Endothelial cell of umbilical vein (primary cell): ENCODE data around the gene RNASE13. TPM values are rescaled to one million over a fixed set of nuclear protein-coding genes. Genes with fewer than 3 reads are reported as not detected.

Experiments
- BruUV-seq: library from RNA; stranded (reverse); fragments of 400-500 nt; replicated peaks from 2 replicates; lab custom pipeline; 2021; lab: Mats Ljungman, UMichigan
- CTCF ChIA-PET: fragments of 300-600, 350-600 bp; sonication (Branson Sonifier 250); formaldehyde crosslinking; loops from one replicate; lab custom pipeline; 2021; ENCODE audit warnings: antibody characterized with exemption, inconsistent platforms; lab: Charles Lee
- POLR2A ChIA-PET: fragments of 300-600, 350-600 bp; sonication (Branson Sonifier 250); formaldehyde crosslinking; loops from one replicate; lab custom pipeline; 2021; ENCODE audit warnings: antibody characterized with exemption, inconsistent platforms; lab: Charles Lee
- DNase-seq: peaks from one replicate; pipeline ENCODE4 v3.0.0-alpha.2; 2011; ENCODE audit warnings: low read depth, low spot score
- FAIRE-seq: peaks from 2 replicates; lab custom pipeline; 2011; peaks lifted over from hg19 to GRCh38; lab: Jason Lieb, UNC
- H2AFZ ChIP-seq: 2 replicates; pipeline ENCODE4 v1.6.0; 2012; ENCODE audit warnings: low read depth, low read length, control low read depth, inconsistent platforms
- H3K27ac ChIP-seq: 2 replicates; pipeline ENCODE4 v1.5.1; 2011; ENCODE audit warnings: low read depth, mild to moderate bottlenecking, control low read depth, low read length, moderate library complexity; ENCODE audit not compliant: insufficient read depth
- H3K27me3 ChIP-seq, 2 experiments: 2 replicates each; pipeline versions ENCODE4 v1.6.0 to v1.6.1; 2011; ENCODE audit warnings: low read length in 2 of 2, mixed read lengths in 1 of 2; ENCODE audit not compliant: control insufficient read depth in 2 of 2, insufficient read depth in 2 of 2
- H3K36me3 ChIP-seq, 2 experiments: 2 replicates in 1 of 2; 3 replicates in 1 of 2; pipeline ENCODE4 v1.5.1; 2011; ENCODE audit warnings: low read length in 2 of 2, mild to moderate bottlenecking in 1 of 2, moderate library complexity in 1 of 2; ENCODE audit not compliant: control insufficient read depth in 2 of 2, insufficient read depth in 2 of 2; ENCODE audit errors: extremely low read depth in 1 of 2
- H3K4me1 ChIP-seq: 3 replicates; pipeline ENCODE4 v1.5.1; 2011; ENCODE audit warnings: mild to moderate bottlenecking, low read length; ENCODE audit not compliant: control insufficient read depth, insufficient read depth; ENCODE audit errors: extremely low read depth
- H3K4me2 ChIP-seq: 2 replicates; pipeline ENCODE4 v1.6.1; 2011; ENCODE audit warnings: low read length, control low read depth, mixed read lengths; ENCODE audit not compliant: insufficient read depth
- H3K4me3 ChIP-seq, 3 experiments: fragments of 200-600 bp in 1 of 3; sonication (generic), shearing (Covaris generic) in 1 of 3; replicated peaks in 1 of 3; 2 replicates each; pipeline ENCODE4 v1.5.1; 2011 to 2016; ENCODE audit warnings: control low read depth in 3 of 3, low read length in 3 of 3, mild to moderate bottlenecking in 2 of 3, inconsistent platforms in 1 of 3, low read depth in 1 of 3, moderate library complexity in 1 of 3; ENCODE audit not compliant: insufficient read depth in 1 of 3
- H3K79me2 ChIP-seq: 2 replicates; pipeline ENCODE4 v1.6.0; 2012; ENCODE audit warnings: low read length, inconsistent platforms; ENCODE audit not compliant: control insufficient read depth, insufficient read depth
- H3K9ac ChIP-seq: replicated peaks from 2 replicates; pipeline ENCODE3; 2011; ENCODE audit warnings: low read length, control low read depth; ENCODE audit not compliant: insufficient read depth; ENCODE audit errors: extremely low read depth
- H3K9me1 ChIP-seq: replicated peaks from 3 replicates; pipeline ENCODE4 v1.6.0; 2011; ENCODE audit warnings: mild to moderate bottlenecking, low read length; ENCODE audit not compliant: control insufficient read depth, insufficient read depth; ENCODE audit errors: extremely low read depth
- H3K9me3 ChIP-seq: replicated peaks from 2 replicates; pipeline ENCODE4 v1.5.1; 2012; ENCODE audit warnings: low read length, inconsistent platforms; ENCODE audit not compliant: control insufficient read depth, insufficient read depth
- H4K20me1 ChIP-seq: replicated peaks from 2 replicates; pipeline ENCODE3; 2011; ENCODE audit warnings: mild to moderate bottlenecking, low read length; ENCODE audit not compliant: control insufficient read depth, insufficient read depth; ENCODE audit errors: extremely low read depth
- JUN ChIP-seq: IDR thresholded peaks from 2 replicates; pipeline ENCODE4 v1.6.1; 2011; ENCODE audit warnings: borderline replicate concordance, low read depth; ENCODE audit not compliant: insufficient read length, insufficient read depth
- POLR2AphosphoS5 ChIP-seq: IDR thresholded peaks from 2 replicates; pipeline ENCODE4 v1.6.1; 2012; ENCODE audit warnings: low read depth, mild to moderate bottlenecking, control low read depth, low read length, moderate library complexity; ENCODE audit not compliant: insufficient read depth
- dilution Hi-C: fragments of 300-500 bp; cut with MboI; formaldehyde crosslinking; loops from one replicate; pipeline ENCODE4 v1.15.0; 2019; ENCODE audit warnings: low sequenced_read_pairs; ENCODE audit not compliant: extremely low pct_ligation_motif_present
- intact Hi-C: fragments of 100-400 bp; cut with micrococcal nuclease; formaldehyde crosslinking; loops from one replicate; pipeline ENCODE4 v1.10.0; 2022
- polyA plus RNA-seq, 4 experiments: library from polyadenylated mRNA; depleted of rRNA in 3 of 4; stranded (reverse) in 3 of 4; unstranded in 1 of 4; fragments of >200 nt; gene quantifications; 2 replicates each; pipeline versions ENCODE4 v1.2.1 to v1.2.3, GENCODE V29; 2011 to 2012; ENCODE audit warnings: missing spikeins in 1 of 4
- total RNA-seq: library from RNA; stranded (reverse); gene quantifications from 2 replicates; pipeline ENCODE4 v1.2.3, GENCODE V29; 2021
- TF ChIP-seq, protein P1 (sequence below), 2 donors: IDR thresholded peaks; 1 replicate in 1 of 2; 2 replicates in 1 of 2; pipeline ENCODE4 v1.5.1; 2011; ENCODE audit warnings: low read length in 2 of 2, mild to moderate bottlenecking in 2 of 2, moderate library complexity in 2 of 2, control low read depth in 1 of 2, inconsistent platforms in 1 of 2, low read depth in 1 of 2; ENCODE audit not compliant: insufficient read depth in 1 of 2; ENCODE audit errors: extremely low read depth in 1 of 2

RNASE13 gene
- total and polyA plus RNA-seq, 2 donors (not counting 3 experiments of a cell fraction or from before 2014, with no cell fraction given): not detected

DNA sequence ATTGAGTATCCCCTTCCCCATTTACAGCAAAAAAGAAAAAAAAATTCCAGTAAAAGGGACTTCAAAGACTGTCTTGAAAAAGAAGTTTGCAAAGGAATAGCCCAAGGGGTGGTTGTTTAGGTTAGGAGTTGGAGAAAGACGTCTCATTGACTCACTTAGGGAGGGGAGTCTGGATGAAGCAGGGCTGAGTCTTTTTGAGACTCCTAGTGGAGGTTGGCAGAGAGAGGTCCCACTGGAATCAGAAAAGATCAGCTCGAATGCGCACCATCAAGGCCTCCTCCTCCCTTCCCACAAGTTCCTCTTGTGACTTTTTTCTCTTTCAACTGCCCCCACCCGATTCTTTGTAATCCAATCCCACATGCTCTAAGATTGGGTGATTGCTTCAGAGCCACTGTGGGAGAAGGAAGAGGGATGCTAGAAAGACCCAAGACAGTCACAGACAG is 37.4 kb upstream of the RNASE13 start:
- CTCF ChIA-PET: interaction anchor here (0.6 to 3.4 kb wide), 16 partner anchors 12 to 121 kb away, joined by 3 to 49 read pairs (median 6); partner anchors contain the start of gene TMEM253
- FAIRE-seq: no peak

DNA sequence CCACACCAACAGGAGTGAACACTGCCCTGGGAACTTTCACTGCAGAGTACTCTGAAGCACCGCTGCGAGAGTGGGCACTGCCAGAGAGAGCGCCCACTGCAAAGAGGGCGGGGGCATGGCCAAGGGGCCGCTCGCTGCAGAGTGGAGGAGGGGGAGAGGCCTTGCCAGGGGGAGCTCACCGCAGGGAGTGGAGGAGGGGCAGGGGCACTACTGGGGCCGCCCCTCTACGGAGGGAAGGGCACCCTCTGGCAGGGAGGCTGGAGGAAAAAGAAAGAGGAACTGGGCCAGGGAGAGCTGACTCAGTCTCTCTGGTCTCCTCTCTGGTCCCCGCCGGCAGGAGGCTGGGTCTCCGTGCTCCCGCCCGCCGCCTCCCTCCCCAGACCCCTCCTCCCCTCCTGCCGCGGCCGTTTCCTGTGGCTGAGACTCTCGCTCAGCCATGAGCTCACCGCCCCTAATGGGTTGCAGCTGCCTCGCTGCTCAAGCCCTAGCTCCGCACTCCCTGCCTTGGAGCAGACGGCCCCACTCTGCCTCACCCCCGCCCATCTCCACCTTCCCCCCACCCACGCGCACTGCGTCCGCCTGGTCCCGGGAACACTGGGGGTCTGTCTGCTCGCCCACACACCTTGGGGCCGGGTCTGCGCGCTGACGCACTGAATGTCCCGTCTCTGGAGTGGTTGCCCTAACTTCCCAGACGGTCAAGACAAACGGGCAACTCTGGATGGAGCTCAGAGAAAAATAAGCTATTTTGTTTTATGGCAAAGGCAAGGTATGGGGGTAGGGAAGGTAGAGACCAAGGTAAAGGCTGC is 36.8 kb upstream of the RNASE13 start:
- FAIRE-seq (no peak), DNase-seq (peak; percentile 84)
- Histone ChIP-seq H3K4me2 (peak overlapping the region; percentile 58), H3K36me3 (peaks cover 0 to 2% of the 10 kb centered on the region in 2 experiments), H3K9ac (peak overlapping the region; percentile 38), H2AFZ (peak overlapping the region; percentile 39), H3K79me2 (no peaks in the 10 kb centered on the region), H4K20me1 (no peaks in the 10 kb centered on the region), H3K27ac (no peak overlapping the region), H3K9me1 (no peaks in the 10 kb centered on the region), H3K9me3 (no peaks in the 10 kb centered on the region), H3K4me3 (peak overlapping the region in 2 of 3 experiments; percentile 54 to 55), H3K4me1 (peaks cover 10% of the 10 kb centered on the region), H3K27me3 (peaks cover 16 to 38% of the 10 kb centered on the region in 2 experiments)
- BruUV-seq: no TSS peak
- intact Hi-C loops: loop anchor here (1.0 kb wide), 1 partner anchor 16 kb away; no protein-coding TSS in a partner anchor
- TF ChIP-seq, protein P1, sequence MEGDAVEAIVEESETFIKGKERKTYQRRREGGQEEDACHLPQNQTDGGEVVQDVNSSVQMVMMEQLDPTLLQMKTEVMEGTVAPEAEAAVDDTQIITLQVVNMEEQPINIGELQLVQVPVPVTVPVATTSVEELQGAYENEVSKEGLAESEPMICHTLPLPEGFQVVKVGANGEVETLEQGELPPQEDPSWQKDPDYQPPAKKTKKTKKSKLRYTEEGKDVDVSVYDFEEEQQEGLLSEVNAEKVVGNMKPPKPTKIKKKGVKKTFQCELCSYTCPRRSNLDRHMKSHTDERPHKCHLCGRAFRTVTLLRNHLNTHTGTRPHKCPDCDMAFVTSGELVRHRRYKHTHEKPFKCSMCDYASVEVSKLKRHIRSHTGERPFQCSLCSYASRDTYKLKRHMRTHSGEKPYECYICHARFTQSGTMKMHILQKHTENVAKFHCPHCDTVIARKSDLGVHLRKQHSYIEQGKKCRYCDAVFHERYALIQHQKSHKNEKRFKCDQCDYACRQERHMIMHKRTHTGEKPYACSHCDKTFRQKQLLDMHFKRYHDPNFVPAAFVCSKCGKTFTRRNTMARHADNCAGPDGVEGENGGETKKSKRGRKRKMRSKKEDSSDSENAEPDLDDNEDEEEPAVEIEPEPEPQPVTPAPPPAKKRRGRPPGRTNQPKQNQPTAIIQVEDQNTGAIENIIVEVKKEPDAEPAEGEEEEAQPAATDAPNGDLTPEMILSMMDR (IDR thresholded peaks at IDR 0.05; ENCODE audit: extremely low read depth in 1 of 2, insufficient read depth in 1 of 2, low read depth in 1 of 2, low read length in 2 of 2): no peak
- TF ChIP-seq POLR2AphosphoS5: peak; percentile 35
- CTCF ChIA-PET: interaction anchor here (0.6 to 3.4 kb wide), 19 partner anchors 8 to 121 kb away, joined by 3 to 49 read pairs (median 6); partner anchors contain the start of gene TMEM253
- dilution Hi-C loops: no loop called here
- POLR2A ChIA-PET: interaction anchor here (0.6 to 1.9 kb wide), 2 partner anchors 14 to 33 kb away, joined by 4 read pairs; partner anchors contain the start of gene RNASE8

More for the DNA sequence above, 37.4 kb upstream of the RNASE13 start:
- Histone ChIP-seq H3K79me2 (no peaks in the 10 kb centered on the region), H3K27ac (no peak overlapping the region), H3K4me3 (no peak overlapping the region), H3K9me1 (no peaks in the 10 kb centered on the region), H3K9ac (peak overlapping the region; percentile 38), H3K4me2 (peak overlapping the region; percentile 24), H3K9me3 (no peaks in the 10 kb centered on the region), H2AFZ (no peak overlapping the region), H3K27me3 (peaks cover 16 to 33% of the 10 kb centered on the region in 2 experiments), H4K20me1 (no peaks in the 10 kb centered on the region), H3K4me1 (peaks cover 10% of the 10 kb centered on the region), H3K36me3 (peaks cover 0 to 4% of the 10 kb centered on the region in 2 experiments)
- intact Hi-C loops (no loop called here), dilution Hi-C loops (no loop called here)
- no TSS peak for BruUV-seq
- POLR2A ChIA-PET: interaction anchor here (0.6 to 1.9 kb wide), 2 partner anchors 14 to 33 kb away, joined by 4 read pairs; partner anchors contain the start of gene RNASE8
- no peak for DNase-seq
- no peak for TF ChIP-seq JUN
